Measurements from ENCODE around the gene VN1R4. TPM values are rescaled to one million over a fixed set of nuclear protein-coding genes. Genes with fewer than 3 reads are reported as not detected.
"Not testable (repeated sequence)": the region's sequence is repeated elsewhere in the genome, so short reads cannot be mapped to it uniquely, and the experiment has no call there.

Gene VN1R4
- total and polyA plus RNA-seq, 2 donors (not counting 1 experiment from before 2014, with no cell fraction given) = not detected

- intact Hi-C loops (cut with micrococcal nuclease) = no loop called here
- ATAC-seq (ENCODE audit: low read depth) = no peak
- no peak for TF ChIP-seq CTCF (IDR thresholded peaks at IDR 0.05)
- TF ChIP-seq EZH2 (IDR thresholded peaks at IDR 0.05; ENCODE audit: borderline replicate concordance, insufficient read depth, low read depth, low read length, poor library complexity, severe bottlenecking) = no peak
- Histone ChIP-seq H3K4me3 (ENCODE audit: control extremely low read depth in 1 of 5, extremely low read depth in 1 of 5, insufficient read depth in 1 of 5, low read depth in 2 of 5, low read length in 4 of 5) (no peak overlapping the region), H3K27me3 (replicated peaks in 1 of 4; ENCODE audit: control extremely low read depth in 1 of 4, control insufficient read depth in 3 of 4, insufficient read depth in 4 of 4, low read length in 3 of 4) (peaks cover 0 to 7% (median 2%) of the 10 kb centered on the region in 4 experiments), H3K4me2 (replicated peaks; ENCODE audit: low read depth, low read length, poor library complexity, severe bottlenecking) (no peak overlapping the region), H3K9me3 (ENCODE audit: control extremely low read depth in 1 of 3, control insufficient read depth in 2 of 3, insufficient read depth in 1 of 3, low read length in 2 of 3) (peaks cover 0 to 41% (median 2%) of the 10 kb centered on the region in 3 donors), H2AFZ (ENCODE audit: insufficient read depth, low read depth, low read length, poor library complexity, severe bottlenecking) (no peak overlapping the region), H3K27ac (ENCODE audit: low read length in 2 of 2) (no peak overlapping the region), H3K4me1 (ENCODE audit: control insufficient read depth in 2 of 2, insufficient read depth in 2 of 2, low read length in 2 of 2) (no peaks in the 10 kb centered on the region), H3K79me2 (ENCODE audit: control insufficient read depth, insufficient read depth, low read length) (no peaks in the 10 kb centered on the region), H3K36me3 (replicated peaks in 1 of 2; ENCODE audit: control extremely low read depth in 1 of 2, control insufficient read depth in 1 of 2, extremely low read depth in 1 of 2, insufficient read depth in 2 of 2, low read length in 1 of 2) (no peaks in the 10 kb centered on the region), H4K20me1 (ENCODE audit: control insufficient read depth, insufficient read depth, low read length, poor library complexity, severe bottlenecking) (no peaks in the 10 kb centered on the region), H3K9ac (ENCODE audit: low read length) (no peak overlapping the region)
- Mint-ChIP-seq H3K9me3 (ENCODE audit: insufficient read depth) (no peaks in the 10 kb centered on the region), H3K4me1 (no peaks in the 10 kb centered on the region), H3K27me3 (peaks cover 37% of the 10 kb centered on the region), H3K4me3 (no peak overlapping the region), H3K27ac (no peak overlapping the region)
- ChIA-PET POLR2A (no interaction called here), CTCF (no interaction called here)
- 36% methylated on average over 9 of the region's 11 CpGs for WGBS (ENCODE audit: insufficient coverage)
- no peak for DNase-seq
Observed at GRCh38 chr19:53311044-53311443, 43.5 kb upstream of the VN1R4 start.

- Histone ChIP-seq H3K36me3 (replicated peaks in 1 of 2; ENCODE audit: control extremely low read depth in 1 of 2, control insufficient read depth in 1 of 2, extremely low read depth in 1 of 2, insufficient read depth in 2 of 2, low read length in 1 of 2) (no peaks in the 10 kb centered on the region), H3K27me3 (replicated peaks in 1 of 4; ENCODE audit: control extremely low read depth in 1 of 4, control insufficient read depth in 3 of 4, insufficient read depth in 4 of 4, low read length in 3 of 4) (peaks cover 0 to 7% (median 2%) of the 10 kb centered on the region in 4 experiments), H3K4me3 (ENCODE audit: control extremely low read depth in 1 of 5, extremely low read depth in 1 of 5, insufficient read depth in 1 of 5, low read depth in 2 of 5, low read length in 4 of 5) (no peak overlapping the region), H3K9me3 (ENCODE audit: control extremely low read depth in 1 of 3, control insufficient read depth in 2 of 3, insufficient read depth in 1 of 3, low read length in 2 of 3) (peaks cover 0 to 40% (median 4%) of the 10 kb centered on the region in 3 donors), H2AFZ (ENCODE audit: insufficient read depth, low read depth, low read length, poor library complexity, severe bottlenecking) (peak overlapping the region; percentile 2), H3K4me1 (ENCODE audit: control insufficient read depth in 2 of 2, insufficient read depth in 2 of 2, low read length in 2 of 2) (no peaks in the 10 kb centered on the region), H3K27ac (ENCODE audit: low read length in 2 of 2) (no peak overlapping the region), H3K79me2 (ENCODE audit: control insufficient read depth, insufficient read depth, low read length) (no peaks in the 10 kb centered on the region), H3K4me2 (replicated peaks; ENCODE audit: low read depth, low read length, poor library complexity, severe bottlenecking) (no peak overlapping the region), H4K20me1 (ENCODE audit: control insufficient read depth, insufficient read depth, low read length, poor library complexity, severe bottlenecking) (no peaks in the 10 kb centered on the region), H3K9ac (ENCODE audit: low read length) (no peak overlapping the region)
- WGBS (ENCODE audit: insufficient coverage) = 11% methylated on average over 32 of the region's 32 CpGs
- ChIA-PET POLR2A (no interaction called here), CTCF (no interaction called here)
- TF ChIP-seq EZH2 (IDR thresholded peaks at IDR 0.05; ENCODE audit: borderline replicate concordance, insufficient read depth, low read depth, low read length, poor library complexity, severe bottlenecking) (no peak), CTCF (IDR thresholded peaks at IDR 0.05) (no peak)
- H3K27me3 Mint-ChIP-seq = peaks cover 33% of the 10 kb centered on the region
- H3K27ac Mint-ChIP-seq = no peak overlapping the region
- H3K4me3 Mint-ChIP-seq = no peak overlapping the region
- H3K4me1 Mint-ChIP-seq = no peaks in the 10 kb centered on the region
- ATAC-seq (ENCODE audit: low read depth) = no peak
- H3K9me3 Mint-ChIP-seq (ENCODE audit: insufficient read depth) = no peaks in the 10 kb centered on the region
- intact Hi-C loops (cut with micrococcal nuclease) = no loop called here
- DNase-seq = no peak
Observed at GRCh38 chr19:53308339-53308811, 40.9 kb upstream of the VN1R4 start.

- ATAC-seq (ENCODE audit: low read depth); CTCF ChIA-PET; H3K4me2 ChIP-seq (replicated peaks; ENCODE audit: low read depth, low read length, poor library complexity, severe bottlenecking); H3K27me3 Mint-ChIP-seq; H3K9me3 Mint-ChIP-seq (ENCODE audit: insufficient read depth); intact Hi-C loops (cut with micrococcal nuclease); H3K27ac ChIP-seq (ENCODE audit: low read length in 2 of 2); H3K9ac ChIP-seq (ENCODE audit: low read length); H3K4me3 ChIP-seq (ENCODE audit: control extremely low read depth in 1 of 5, extremely low read depth in 1 of 5, insufficient read depth in 1 of 5, low read depth in 2 of 5, low read length in 4 of 5); H3K27me3 ChIP-seq (replicated peaks in 1 of 4; ENCODE audit: control extremely low read depth in 1 of 4, control insufficient read depth in 3 of 4, insufficient read depth in 4 of 4, low read length in 3 of 4); H3K79me2 ChIP-seq (ENCODE audit: control insufficient read depth, insufficient read depth, low read length); H3K36me3 ChIP-seq (replicated peaks in 1 of 2; ENCODE audit: control extremely low read depth in 1 of 2, control insufficient read depth in 1 of 2, extremely low read depth in 1 of 2, insufficient read depth in 2 of 2, low read length in 1 of 2); H3K27ac Mint-ChIP-seq; H3K4me3 Mint-ChIP-seq; DNase-seq; H3K4me1 Mint-ChIP-seq; H4K20me1 ChIP-seq (ENCODE audit: control insufficient read depth, insufficient read depth, low read length, poor library complexity, severe bottlenecking); H2AFZ ChIP-seq (ENCODE audit: insufficient read depth, low read depth, low read length, poor library complexity, severe bottlenecking); H3K4me1 ChIP-seq (ENCODE audit: control insufficient read depth in 2 of 2, insufficient read depth in 2 of 2, low read length in 2 of 2); POLR2A ChIA-PET: not testable (repeated sequence)
- peaks cover 1 to 31% (median 2%) of the 10 kb centered on the region in 3 donors for H3K9me3 ChIP-seq (ENCODE audit: control extremely low read depth in 1 of 3, control insufficient read depth in 2 of 3, insufficient read depth in 1 of 3, low read length in 2 of 3)
- WGBS (ENCODE audit: insufficient coverage) = no CpG with 5 or more reads among the region's 8 CpGs
Observed at GRCh38 chr19:53301341-53301740, 33.8 kb upstream of the VN1R4 start.
